Caco-2 (cell line): Measurements from ENCODE around the gene GALNS. TPM values are rescaled to one million over a fixed set of nuclear protein-coding genes. Genes with fewer than 3 reads are reported as not detected.
A peak's percentile ranks its signal among the peaks of the same experiment; 100 is the strongest.

Experiments used
- BruUV-seq: library from RNA; stranded (reverse); fragments of 400-500 nt; replicated peaks from 2 replicates; lab custom pipeline; 2021; lab: Mats Ljungman, UMichigan
- CTCF ChIA-PET: fragments of 300-600 bp; sonication (Branson Sonifier 250); formaldehyde crosslinking; loops from one replicate; lab custom pipeline; 2022; ENCODE audit warnings: antibody characterized with exemption; lab: Charles Lee
- POLR2A ChIA-PET: fragments of 300-600 bp; sonication (Branson Sonifier 250); formaldehyde crosslinking; loops from one replicate; lab custom pipeline; 2022; ENCODE audit warnings: antibody characterized with exemption; lab: Charles Lee
- DNase-seq, 2 experiments: peaks; one replicate each; pipeline versions ENCODE4 v3.0.0 to v3.0.0-alpha.2; 2020 to 2022
- H3K27me3 ChIP-seq: replicated peaks from 2 replicates; pipeline ENCODE4 v1.6.0; 2011; ENCODE audit warnings: low read length; ENCODE audit not compliant: control insufficient read depth, insufficient read depth
- H3K36me3 ChIP-seq: 2 replicates; pipeline ENCODE4 v1.5.1; 2011; ENCODE audit warnings: low read length; ENCODE audit not compliant: control insufficient read depth, insufficient read depth
- H3K4me1 ChIP-seq: fragments of 250-450 bp; sonication (Bioruptor Pico); 2 replicates; pipeline ENCODE4 v1.5.1; 2020; ENCODE audit warnings: mild to moderate bottlenecking
- H3K4me3 ChIP-seq: 2 replicates; pipeline ENCODE4 v1.5.1; 2011; ENCODE audit warnings: low read depth, mild to moderate bottlenecking, control low read depth, low read length
- H3K9me3 ChIP-seq: fragments of 250-450 bp; sonication (Bioruptor Pico); 2 replicates; pipeline ENCODE4 v1.5.1; 2020; ENCODE audit warnings: mild to moderate bottlenecking, moderate library complexity
- H3K27ac Mint-ChIP-seq: one replicate; pipeline ENCODE4 v1.8.0; 2022; ENCODE audit warnings: mixed read lengths; ENCODE audit not compliant: unreplicated experiment
- H3K27me3 Mint-ChIP-seq: one replicate; pipeline ENCODE4 v1.8.0; 2022; ENCODE audit warnings: mixed read lengths; ENCODE audit not compliant: insufficient read depth, unreplicated experiment
- H3K36me3 Mint-ChIP-seq: one replicate; pipeline ENCODE4 v1.8.0; 2022; ENCODE audit warnings: mild to moderate bottlenecking, mixed read lengths; ENCODE audit not compliant: insufficient read depth, unreplicated experiment
- H3K4me1 Mint-ChIP-seq: one replicate; pipeline ENCODE4 v1.8.0; 2022; ENCODE audit warnings: low read depth, mixed read lengths; ENCODE audit not compliant: unreplicated experiment
- H3K4me3 Mint-ChIP-seq: one replicate; pipeline ENCODE4 v1.8.0; 2022; ENCODE audit warnings: mild to moderate bottlenecking, moderate library complexity, mixed read lengths; ENCODE audit not compliant: unreplicated experiment
- H3K9me3 Mint-ChIP-seq: one replicate; pipeline ENCODE4 v1.8.0; 2022; ENCODE audit warnings: mixed read lengths; ENCODE audit not compliant: unreplicated experiment
- intact Hi-C: fragments of 100-400 bp; cut with micrococcal nuclease; formaldehyde crosslinking; loops from one replicate; pipeline ENCODE4 v1.10.0; 2022; ENCODE audit not compliant: unreplicated experiment
- total RNA-seq: library from RNA; stranded (reverse); gene quantifications from 2 replicates; pipeline ENCODE4 v1.2.3, GENCODE V29; 2022
- TF ChIP-seq, protein P1 (sequence below), 2 experiments: fragments of 200-600 bp in 1 of 2; IDR thresholded peaks; 1 replicate in 1 of 2; 2 replicates in 1 of 2; pipeline versions ENCODE4 v1.5.1 to v1.8.0; 2011 to 2022; ENCODE audit warnings: antibody characterized with exemption in 1 of 2, control low read depth in 1 of 2, inconsistent platforms in 1 of 2, low read depth in 1 of 2, low read length in 1 of 2, mild to moderate bottlenecking in 1 of 2, moderate library complexity in 1 of 2; ENCODE audit not compliant: insufficient read depth in 1 of 2, severe bottlenecking in 1 of 2, unreplicated experiment in 1 of 2

Gene GALNS
- total RNA-seq, 1 experiment from 2014 or later: 57.8 TPM

DNA sequence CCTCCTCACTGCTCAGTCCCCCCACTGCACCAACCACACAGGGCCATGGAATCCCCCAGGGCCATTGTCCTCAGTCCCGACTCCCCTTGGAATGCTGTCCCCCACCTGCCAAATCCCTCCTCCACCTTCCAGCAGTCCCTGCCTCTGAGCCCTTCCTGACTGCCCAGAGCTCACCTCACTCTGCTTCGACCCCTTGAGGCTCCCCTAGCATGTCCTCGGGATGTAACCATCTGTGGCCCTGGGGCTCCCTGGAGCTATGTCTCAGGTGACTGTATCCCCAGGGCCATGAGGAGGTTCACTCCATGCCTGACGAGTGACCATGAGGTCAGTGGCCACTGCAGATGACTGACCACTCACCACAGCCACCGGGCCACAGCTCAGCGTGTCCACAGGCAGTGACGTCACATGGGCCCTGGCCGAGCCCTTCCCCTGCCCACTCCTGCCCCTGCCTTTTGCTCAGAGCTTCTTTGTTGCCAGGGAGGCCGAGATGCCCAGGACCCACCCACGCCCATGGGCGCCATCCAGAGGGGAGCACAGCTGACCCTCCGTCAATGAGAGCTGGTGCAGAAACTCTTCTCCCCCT, 64.0 kb downstream of the GALNS start:
- no peak overlapping the region for H3K27ac Mint-ChIP-seq
- no peak overlapping the region for H3K4me3 ChIP-seq

DNA sequence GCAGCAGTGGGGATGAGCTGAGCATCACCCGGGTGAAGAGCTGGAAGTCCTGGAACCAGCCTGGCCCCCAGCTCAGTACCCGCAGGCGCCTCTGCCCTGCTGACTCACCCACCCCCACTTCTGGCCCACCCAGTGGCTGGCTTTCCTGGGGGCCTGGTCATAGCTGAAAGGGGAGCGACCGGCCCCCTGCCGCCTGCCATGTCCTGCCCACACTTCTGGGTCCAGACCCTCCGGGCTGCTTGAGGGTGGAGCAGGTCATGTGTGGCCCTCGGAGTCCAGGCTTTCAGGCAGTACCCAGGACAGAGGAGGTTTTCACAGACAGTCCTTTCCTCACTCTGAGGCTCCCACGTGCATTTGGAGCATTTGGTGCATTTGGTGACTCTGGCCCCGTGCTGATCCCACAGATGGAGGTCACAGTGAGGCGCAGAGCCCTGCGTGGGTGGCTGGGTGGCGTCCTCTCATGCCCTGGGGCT, 64.6 kb downstream of the GALNS start:
- Mint-ChIP-seq H3K4me1 (no peaks in the 10 kb centered on the region), H3K4me3 (no peak overlapping the region), H3K36me3 (peaks cover 7% of the 10 kb centered on the region), H3K27ac (no peak overlapping the region), H3K9me3 (no peaks in the 10 kb centered on the region), H3K27me3 (no peaks in the 10 kb centered on the region)
- DNase-seq: no peak
- no peaks in the 10 kb centered on the region for H3K36me3 ChIP-seq
- H3K9me3 ChIP-seq: no peaks in the 10 kb centered on the region
- no TSS peak for BruUV-seq
- peaks cover 8% of the 10 kb centered on the region for H3K4me1 ChIP-seq
- TF ChIP-seq, protein P1, sequence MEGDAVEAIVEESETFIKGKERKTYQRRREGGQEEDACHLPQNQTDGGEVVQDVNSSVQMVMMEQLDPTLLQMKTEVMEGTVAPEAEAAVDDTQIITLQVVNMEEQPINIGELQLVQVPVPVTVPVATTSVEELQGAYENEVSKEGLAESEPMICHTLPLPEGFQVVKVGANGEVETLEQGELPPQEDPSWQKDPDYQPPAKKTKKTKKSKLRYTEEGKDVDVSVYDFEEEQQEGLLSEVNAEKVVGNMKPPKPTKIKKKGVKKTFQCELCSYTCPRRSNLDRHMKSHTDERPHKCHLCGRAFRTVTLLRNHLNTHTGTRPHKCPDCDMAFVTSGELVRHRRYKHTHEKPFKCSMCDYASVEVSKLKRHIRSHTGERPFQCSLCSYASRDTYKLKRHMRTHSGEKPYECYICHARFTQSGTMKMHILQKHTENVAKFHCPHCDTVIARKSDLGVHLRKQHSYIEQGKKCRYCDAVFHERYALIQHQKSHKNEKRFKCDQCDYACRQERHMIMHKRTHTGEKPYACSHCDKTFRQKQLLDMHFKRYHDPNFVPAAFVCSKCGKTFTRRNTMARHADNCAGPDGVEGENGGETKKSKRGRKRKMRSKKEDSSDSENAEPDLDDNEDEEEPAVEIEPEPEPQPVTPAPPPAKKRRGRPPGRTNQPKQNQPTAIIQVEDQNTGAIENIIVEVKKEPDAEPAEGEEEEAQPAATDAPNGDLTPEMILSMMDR (IDR thresholded peaks at IDR 0.05; ENCODE audit: insufficient read depth in 1 of 2, low read depth in 1 of 2, low read length in 1 of 2, severe bottlenecking in 1 of 2, unreplicated experiment in 1 of 2): no peak
- ChIA-PET CTCF (interaction anchor here (0.5 to 4.2 kb wide), 3 partner anchors 29 to 1392 kb away, joined by 3 to 21 read pairs (median 5); no protein-coding TSS in a partner anchor), POLR2A (interaction anchor here (0.6 kb wide), 1 partner anchor 10 kb away, joined by 3 read pairs; no protein-coding TSS in a partner anchor)
- no peaks in the 10 kb centered on the region for H3K27me3 ChIP-seq
- H3K4me3 ChIP-seq: no peak overlapping the region
- intact Hi-C loops: no loop called here

More for the DNA sequence above, 64.0 kb downstream of the GALNS start:
- no peaks in the 10 kb centered on the region for H3K36me3 ChIP-seq
- intact Hi-C loops: no loop called here
- BruUV-seq: no TSS peak
- no peaks in the 10 kb centered on the region for H3K27me3 ChIP-seq
- POLR2A ChIA-PET: no interaction called here
- CTCF ChIA-PET: interaction anchor here (1.8 to 4.2 kb wide), 2 partner anchors 29 to 55 kb away, joined by 5 to 21 read pairs; no protein-coding TSS in a partner anchor
- peaks cover 8% of the 10 kb centered on the region for H3K4me1 ChIP-seq
- Mint-ChIP-seq H3K27me3 (no peaks in the 10 kb centered on the region), H3K4me1 (no peaks in the 10 kb centered on the region), H3K36me3 (peaks cover under 1% of the 10 kb centered on the region), H3K9me3 (no peaks in the 10 kb centered on the region), H3K4me3 (no peak overlapping the region)
- DNase-seq: no peak
- no peaks in the 10 kb centered on the region for H3K9me3 ChIP-seq
- TF ChIP-seq, protein P1 (IDR thresholded peaks at IDR 0.05; ENCODE audit: insufficient read depth in 1 of 2, low read depth in 1 of 2, low read length in 1 of 2, severe bottlenecking in 1 of 2, unreplicated experiment in 1 of 2): no peak

DNA sequence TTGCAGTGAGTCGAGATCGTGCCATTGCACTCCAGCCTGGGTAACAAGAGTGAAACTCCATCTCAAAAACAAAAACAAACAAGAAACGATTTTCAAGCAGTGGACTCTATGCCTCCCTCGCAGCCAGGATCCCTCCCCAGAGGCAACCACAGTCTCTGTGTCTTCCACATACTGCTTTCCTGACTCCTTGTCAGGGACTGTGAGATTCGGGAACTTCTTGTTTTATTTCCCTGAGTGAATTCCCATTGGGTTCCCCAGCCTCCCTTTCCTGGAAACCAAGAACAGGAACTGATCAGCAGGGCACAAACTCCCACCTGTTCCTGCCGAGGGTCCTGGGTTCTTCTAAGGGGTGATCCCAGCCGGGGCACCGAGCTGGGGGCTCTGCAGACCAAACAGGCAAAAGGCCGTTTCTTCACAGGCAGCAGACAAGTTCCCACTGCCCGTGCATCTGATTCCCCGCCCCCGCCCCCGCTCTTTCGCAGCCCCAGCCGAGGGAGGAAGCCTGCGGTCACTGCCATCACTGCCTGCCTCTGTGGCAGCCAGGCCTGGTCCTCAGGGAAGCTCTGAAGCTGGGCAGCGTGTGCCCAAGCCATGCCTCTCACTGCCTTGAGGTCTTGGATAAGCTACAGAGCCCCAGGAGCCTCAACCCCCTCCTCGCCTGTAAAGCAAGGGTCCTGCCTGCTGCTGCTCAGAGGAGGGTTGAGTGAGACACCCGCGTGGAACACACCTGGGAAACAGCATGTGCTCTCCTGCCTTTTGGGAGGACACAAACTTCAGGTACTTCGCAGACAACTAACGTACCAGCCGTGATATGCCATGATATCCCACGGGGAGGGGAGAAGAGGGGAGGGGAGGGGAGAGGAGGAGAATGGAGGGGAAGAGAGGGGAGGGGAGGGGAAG, 66.2 kb downstream of the GALNS start:
- Histone ChIP-seq H3K36me3 (no peaks in the 10 kb centered on the region), H3K4me1 (peaks cover 11% of the 10 kb centered on the region), H3K4me3 (no peak overlapping the region), H3K27me3 (no peaks in the 10 kb centered on the region), H3K9me3 (no peaks in the 10 kb centered on the region)
- CTCF ChIA-PET: interaction anchor here (2.7 kb wide), 1 partner anchor 53 kb away, joined by 8 read pairs; no protein-coding TSS in a partner anchor
- H3K36me3 Mint-ChIP-seq: peaks cover 10% of the 10 kb centered on the region
- POLR2A ChIA-PET: no interaction called here
- no peak overlapping the region for H3K27ac Mint-ChIP-seq
- H3K4me3 Mint-ChIP-seq: no peak overlapping the region
- H3K27me3 Mint-ChIP-seq: no peaks in the 10 kb centered on the region
- intact Hi-C loops: no loop called here
- DNase-seq: peak in 1 of 2 experiments; percentile 4
- BruUV-seq: no TSS peak
- TF ChIP-seq, protein P1 (IDR thresholded peaks at IDR 0.05; ENCODE audit: insufficient read depth in 1 of 2, low read depth in 1 of 2, low read length in 1 of 2, severe bottlenecking in 1 of 2, unreplicated experiment in 1 of 2): no peak
- no peaks in the 10 kb centered on the region for H3K9me3 Mint-ChIP-seq
- no peaks in the 10 kb centered on the region for H3K4me1 Mint-ChIP-seq
